Measurements from ENCODE around the gene EAPP. TPM values are rescaled to one million over a fixed set of nuclear protein-coding genes. Genes with fewer than 3 reads are reported as not detected.
A peak's percentile ranks its signal among the peaks of the same experiment; 100 is the strongest.
"Not testable (repeated sequence)": the region's sequence is repeated elsewhere in the genome, so short reads cannot be mapped to it uniquely, and the experiment has no call there.

Gene EAPP
- total and polyA plus RNA-seq, 2 donors (not counting 1 experiment from before 2014, with no cell fraction given), result 54.0 to 58.0 TPM

- no peak overlapping the region for H2AFZ ChIP-seq (ENCODE audit: low read length)
- no peaks in the 10 kb centered on the region for H3K4me1 ChIP-seq (ENCODE audit: control insufficient read depth, extremely low read depth, insufficient read depth, low read length)
- no peaks in the 10 kb centered on the region for H3K79me2 ChIP-seq (ENCODE audit: control insufficient read depth, insufficient read depth, low read length)
- no peaks in the 10 kb centered on the region for H3K36me3 ChIP-seq (ENCODE audit: control insufficient read depth, insufficient read depth, low read length)
- no peaks in the 10 kb centered on the region for H3K27me3 ChIP-seq (ENCODE audit: control insufficient read depth, insufficient read depth, low read length)
- H4K20me1 ChIP-seq (ENCODE audit: control insufficient read depth, extremely low read depth, insufficient read depth, low read length), result no peaks in the 10 kb centered on the region
- H3K9me3 ChIP-seq (ENCODE audit: control insufficient read depth, insufficient read depth, low read depth, low read length), result no peaks in the 10 kb centered on the region
- H3K4me3 ChIP-seq (replicated peaks in 1 of 4; ENCODE audit: control extremely low read depth in 1 of 4, insufficient read depth in 1 of 4, low read depth in 3 of 4, low read length in 4 of 4), result peak overlapping the region in 1 of 4 experiments; percentile 1
- H3K4me2 ChIP-seq (ENCODE audit: extremely low read depth, insufficient read depth, low read length), result no peak overlapping the region
- no peak overlapping the region for H3K9ac ChIP-seq (ENCODE audit: insufficient read depth, low read length)
- H3K27ac ChIP-seq (ENCODE audit: insufficient read depth, low read length), result no peak overlapping the region
- TF ChIP-seq EZH2 (IDR thresholded peaks at IDR 0.05; ENCODE audit: low read length, missing control alignments) (no peak), CTCF (conservative IDR thresholded peaks at IDR 0.05 in 1 of 2, IDR thresholded peaks at IDR 0.05 in 1 of 2; ENCODE audit: low read depth in 1 of 2, low read length in 2 of 2) (no peak)
- DNase-seq (ENCODE audit: low read depth in 2 of 2), result peak in 1 of 2 donors; percentile 6
Measured at GRCh38 chr14:34554540-34555250, 15.2 kb upstream of the EAPP start.

GRCh38 chr14:34549276-34549966, 9.9 kb upstream of the EAPP start:
- H3K36me3 ChIP-seq (ENCODE audit: control insufficient read depth, insufficient read depth, low read length); H3K9me3 ChIP-seq (ENCODE audit: control insufficient read depth, insufficient read depth, low read depth, low read length); H3K79me2 ChIP-seq (ENCODE audit: control insufficient read depth, insufficient read depth, low read length); H3K4me1 ChIP-seq (ENCODE audit: control insufficient read depth, extremely low read depth, insufficient read depth, low read length); H3K27ac ChIP-seq (ENCODE audit: insufficient read depth, low read length); H3K4me3 ChIP-seq (replicated peaks in 1 of 4; ENCODE audit: control extremely low read depth in 1 of 4, insufficient read depth in 1 of 4, low read depth in 3 of 4, low read length in 4 of 4); H3K27me3 ChIP-seq (ENCODE audit: control insufficient read depth, insufficient read depth, low read length); DNase-seq (ENCODE audit: low read depth in 2 of 2); H3K9ac ChIP-seq (ENCODE audit: insufficient read depth, low read length); H3K4me2 ChIP-seq (ENCODE audit: extremely low read depth, insufficient read depth, low read length); H2AFZ ChIP-seq (ENCODE audit: low read length); H4K20me1 ChIP-seq (ENCODE audit: control insufficient read depth, extremely low read depth, insufficient read depth, low read length): not testable (repeated sequence)

- Histone ChIP-seq H3K36me3 (ENCODE audit: control insufficient read depth, insufficient read depth, low read length) (no peaks in the 10 kb centered on the region), H3K9me3 (ENCODE audit: control insufficient read depth, insufficient read depth, low read depth, low read length) (no peaks in the 10 kb centered on the region), H4K20me1 (ENCODE audit: control insufficient read depth, extremely low read depth, insufficient read depth, low read length) (no peaks in the 10 kb centered on the region), H3K79me2 (ENCODE audit: control insufficient read depth, insufficient read depth, low read length) (no peaks in the 10 kb centered on the region), H3K4me2 (ENCODE audit: extremely low read depth, insufficient read depth, low read length) (no peak overlapping the region), H3K4me1 (ENCODE audit: control insufficient read depth, extremely low read depth, insufficient read depth, low read length) (no peaks in the 10 kb centered on the region), H3K27ac (ENCODE audit: insufficient read depth, low read length) (no peak overlapping the region), H3K4me3 (replicated peaks in 1 of 4; ENCODE audit: control extremely low read depth in 1 of 4, insufficient read depth in 1 of 4, low read depth in 3 of 4, low read length in 4 of 4) (no peak overlapping the region), H3K27me3 (ENCODE audit: control insufficient read depth, insufficient read depth, low read length) (no peaks in the 10 kb centered on the region), H2AFZ (ENCODE audit: low read length) (no peak overlapping the region), H3K9ac (ENCODE audit: insufficient read depth, low read length) (no peak overlapping the region)
- no peak for TF ChIP-seq CTCF (conservative IDR thresholded peaks at IDR 0.05 in 1 of 2, IDR thresholded peaks at IDR 0.05 in 1 of 2; ENCODE audit: low read depth in 1 of 2, low read length in 2 of 2)
- no peak for TF ChIP-seq EZH2 (IDR thresholded peaks at IDR 0.05; ENCODE audit: low read length, missing control alignments)
- no peak for DNase-seq (ENCODE audit: low read depth in 2 of 2)
Measured at GRCh38 chr14:34548472-34548981, 9.0 kb upstream of the EAPP start.

GRCh38 chr14:34547136-34547520, 7.6 kb upstream of the EAPP start:
- DNase-seq (ENCODE audit: low read depth in 2 of 2); H3K4me2 ChIP-seq (ENCODE audit: extremely low read depth, insufficient read depth, low read length); H3K9me3 ChIP-seq (ENCODE audit: control insufficient read depth, insufficient read depth, low read depth, low read length): not testable (repeated sequence)

GRCh38 chr14:34546272-34547135, 7.0 kb upstream of the EAPP start:
- H3K36me3 ChIP-seq (ENCODE audit: control insufficient read depth, insufficient read depth, low read length); H4K20me1 ChIP-seq (ENCODE audit: control insufficient read depth, extremely low read depth, insufficient read depth, low read length); H3K27me3 ChIP-seq (ENCODE audit: control insufficient read depth, insufficient read depth, low read length); H3K27ac ChIP-seq (ENCODE audit: insufficient read depth, low read length); H3K4me3 ChIP-seq (replicated peaks in 1 of 4; ENCODE audit: control extremely low read depth in 1 of 4, insufficient read depth in 1 of 4, low read depth in 3 of 4, low read length in 4 of 4); DNase-seq (ENCODE audit: low read depth in 2 of 2); H3K79me2 ChIP-seq (ENCODE audit: control insufficient read depth, insufficient read depth, low read length); H2AFZ ChIP-seq (ENCODE audit: low read length); H3K9me3 ChIP-seq (ENCODE audit: control insufficient read depth, insufficient read depth, low read depth, low read length); H3K9ac ChIP-seq (ENCODE audit: insufficient read depth, low read length); H3K4me1 ChIP-seq (ENCODE audit: control insufficient read depth, extremely low read depth, insufficient read depth, low read length); H3K4me2 ChIP-seq (ENCODE audit: extremely low read depth, insufficient read depth, low read length): not testable (repeated sequence)

More at GRCh38 chr14:34547136-34547520, 7.6 kb upstream of the EAPP start:
- H4K20me1 ChIP-seq (ENCODE audit: control insufficient read depth, extremely low read depth, insufficient read depth, low read length); H2AFZ ChIP-seq (ENCODE audit: low read length); H3K27me3 ChIP-seq (ENCODE audit: control insufficient read depth, insufficient read depth, low read length); H3K36me3 ChIP-seq (ENCODE audit: control insufficient read depth, insufficient read depth, low read length); H3K4me1 ChIP-seq (ENCODE audit: control insufficient read depth, extremely low read depth, insufficient read depth, low read length); H3K4me3 ChIP-seq (replicated peaks in 1 of 4; ENCODE audit: control extremely low read depth in 1 of 4, insufficient read depth in 1 of 4, low read depth in 3 of 4, low read length in 4 of 4); H3K79me2 ChIP-seq (ENCODE audit: control insufficient read depth, insufficient read depth, low read length); H3K9ac ChIP-seq (ENCODE audit: insufficient read depth, low read length); H3K27ac ChIP-seq (ENCODE audit: insufficient read depth, low read length): not testable (repeated sequence)

Data from fibroblast of lung (primary cell).